ENCODE data around the gene TMEM271. TPM values are rescaled to one million over a fixed set of nuclear protein-coding genes. Genes with fewer than 3 reads are reported as not detected.
A peak's percentile ranks its signal among the peaks of the same experiment; 100 is the strongest.

Gene TMEM271
- total and polyA plus RNA-seq, 5 donors from 2014 or later: not detected

DNA sequence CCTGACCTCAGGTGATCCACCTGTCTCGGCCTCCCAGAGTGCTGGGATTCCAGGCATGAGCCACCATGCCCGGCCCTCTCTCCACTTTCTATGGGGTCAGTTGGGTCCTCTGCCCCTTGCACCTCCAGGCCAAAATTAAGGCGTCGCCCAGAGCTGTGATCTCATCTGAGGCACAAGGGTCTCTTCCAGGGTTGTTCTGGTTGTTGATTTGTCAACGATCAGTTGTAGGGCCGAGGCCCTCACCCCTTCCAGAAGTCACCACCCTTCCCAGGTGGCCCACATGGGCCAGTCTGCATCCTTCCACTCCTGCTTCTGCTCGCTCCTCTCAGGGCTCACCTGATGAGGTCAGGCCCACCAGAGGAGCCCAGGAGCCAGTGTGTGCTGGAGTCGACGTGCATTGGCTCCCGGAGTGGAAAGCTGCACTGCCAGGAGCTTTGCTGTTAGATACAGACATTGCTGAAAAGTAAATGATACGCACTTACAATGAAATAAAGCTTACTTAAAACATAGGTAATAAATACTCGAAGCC, 14.3 kb upstream of the TMEM271 start:
- Mint-ChIP-seq H3K27ac (no peak overlapping the region), H3K4me3 (no peak overlapping the region), H3K9me3 (peaks cover 2 to 25% (median 5%) of the 10 kb centered on the region in 7 donors), H3K4me1 (no peaks in the 10 kb centered on the region), H3K27me3 (peaks cover 9% of the 10 kb centered on the region), H3K36me3 (no peaks in the 10 kb centered on the region)
- H3K9me3 ChIP-seq (ENCODE audit: control insufficient read depth in 2 of 2, low read length in 2 of 2): peaks cover 0 to 2% of the 10 kb centered on the region in 2 experiments
- H3K27me3 ChIP-seq (ENCODE audit: control insufficient read depth, insufficient read depth, low read length): no peaks in the 10 kb centered on the region
- no peaks in the 10 kb centered on the region for H3K4me1 ChIP-seq (ENCODE audit: control insufficient read depth, insufficient read depth, low read length, poor library complexity, severe bottlenecking)
- H3K4me3 ChIP-seq (ENCODE audit: low read depth, low read length): no peak overlapping the region
- H3K27ac ChIP-seq (ENCODE audit: insufficient read depth, low read length, poor library complexity, severe bottlenecking): no peak overlapping the region
- ATAC-seq (ENCODE audit: low read depth in 2 of 2): no peak
- DNase-seq: no peak
- H3K36me3 ChIP-seq (ENCODE audit: control insufficient read depth, insufficient read depth, low read length): no peaks in the 10 kb centered on the region

DNA sequence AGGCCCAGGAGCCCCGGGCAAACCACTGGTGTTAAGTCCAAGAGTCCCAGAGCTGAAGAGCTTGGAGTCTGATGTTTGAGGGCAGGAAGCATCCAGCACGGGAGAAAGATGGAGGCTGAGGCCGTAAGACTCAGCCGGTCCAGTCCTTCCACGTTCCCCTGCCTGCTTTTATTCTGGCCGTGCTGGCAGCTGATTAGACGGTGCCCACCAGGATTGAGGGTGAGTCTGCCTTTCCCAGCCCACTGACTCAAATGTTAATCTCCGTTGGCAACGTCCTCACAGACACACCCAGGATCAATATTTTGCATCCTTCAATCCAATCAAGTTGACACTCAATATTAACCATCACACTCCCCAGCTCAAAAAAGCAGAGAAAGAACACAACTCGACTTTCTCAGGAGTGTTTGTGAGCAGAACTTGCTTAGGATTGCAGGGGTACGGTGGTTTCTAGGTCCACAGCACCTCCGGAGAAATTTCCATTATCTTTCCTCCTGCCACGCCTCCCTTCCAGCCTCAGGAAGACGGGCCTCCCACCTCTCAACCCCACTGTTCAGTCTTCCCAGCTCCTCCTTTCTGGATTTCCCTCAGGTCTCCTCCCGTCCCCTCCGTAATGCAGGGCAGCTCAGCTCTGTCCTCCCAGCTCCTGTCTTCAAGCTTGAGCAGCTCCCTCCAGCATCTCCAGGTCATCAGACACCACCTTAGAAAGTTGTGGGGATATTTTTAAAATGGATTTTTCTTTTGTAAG, 13.3 kb upstream of the TMEM271 start:
- Mint-ChIP-seq H3K4me3 (peak overlapping the region in 1 of 4 donors; percentile 51), H3K9me3 (peaks cover 0 to 19% (median 5%) of the 10 kb centered on the region in 7 donors), H3K27ac (no peak overlapping the region), H3K27me3 (peaks cover 4% of the 10 kb centered on the region), H3K4me1 (no peaks in the 10 kb centered on the region), H3K36me3 (no peaks in the 10 kb centered on the region)
- H3K27ac ChIP-seq (ENCODE audit: insufficient read depth, low read length, poor library complexity, severe bottlenecking): no peak overlapping the region
- H3K9me3 ChIP-seq (ENCODE audit: control insufficient read depth in 2 of 2, low read length in 2 of 2): peaks cover 2 to 3% of the 10 kb centered on the region in 2 experiments
- no peak for DNase-seq
- no peaks in the 10 kb centered on the region for H3K4me1 ChIP-seq (ENCODE audit: control insufficient read depth, insufficient read depth, low read length, poor library complexity, severe bottlenecking)
- no peak for ATAC-seq (ENCODE audit: low read depth in 2 of 2)
- H3K27me3 ChIP-seq (ENCODE audit: control insufficient read depth, insufficient read depth, low read length): no peaks in the 10 kb centered on the region
- no peaks in the 10 kb centered on the region for H3K36me3 ChIP-seq (ENCODE audit: control insufficient read depth, insufficient read depth, low read length)
- H3K4me3 ChIP-seq (ENCODE audit: low read depth, low read length): no peak overlapping the region

DNA sequence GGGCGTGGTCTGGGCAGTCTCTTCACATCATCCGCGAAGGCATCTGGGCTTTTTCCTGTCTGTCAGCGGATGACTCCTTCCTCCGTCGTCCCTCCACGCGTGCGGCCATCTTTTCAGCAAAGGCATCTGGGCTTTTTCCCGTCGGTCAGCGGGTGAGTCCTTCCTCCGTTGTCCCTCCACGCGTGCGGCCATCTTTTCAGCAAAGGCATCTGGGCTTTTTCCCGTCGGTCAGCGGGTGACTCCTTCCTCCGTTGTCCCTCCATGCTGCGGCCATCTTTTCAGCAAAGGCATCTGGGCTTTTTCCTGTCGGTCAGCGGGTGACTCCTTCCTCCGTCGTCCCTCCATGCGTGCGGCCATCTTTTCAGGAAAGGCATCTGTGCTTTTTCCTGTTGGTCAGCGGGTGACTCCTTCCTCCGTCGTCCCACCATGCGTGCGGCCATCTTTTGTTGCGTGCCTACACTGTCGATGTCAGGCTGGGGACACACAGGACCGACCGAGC, 12.3 kb upstream of the TMEM271 start:
- H3K4me3 ChIP-seq (ENCODE audit: low read depth, low read length): no peak overlapping the region
- ATAC-seq (ENCODE audit: low read depth in 2 of 2): no peak
- H3K9me3 ChIP-seq (ENCODE audit: control insufficient read depth in 2 of 2, low read length in 2 of 2): peaks cover 11 to 13% of the 10 kb centered on the region in 2 experiments
- Mint-ChIP-seq H3K4me1 (no peaks in the 10 kb centered on the region), H3K36me3 (no peaks in the 10 kb centered on the region), H3K27ac (no peak overlapping the region), H3K27me3 (peaks cover 4% of the 10 kb centered on the region), H3K9me3 (peaks cover 0 to 20% (median 7%) of the 10 kb centered on the region in 7 donors), H3K4me3 (no peak overlapping the region)
- H3K27me3 ChIP-seq (ENCODE audit: control insufficient read depth, insufficient read depth, low read length): no peaks in the 10 kb centered on the region
- no peak for DNase-seq
- no peaks in the 10 kb centered on the region for H3K4me1 ChIP-seq (ENCODE audit: control insufficient read depth, insufficient read depth, low read length, poor library complexity, severe bottlenecking)
- no peaks in the 10 kb centered on the region for H3K36me3 ChIP-seq (ENCODE audit: control insufficient read depth, insufficient read depth, low read length)
- no peak overlapping the region for H3K27ac ChIP-seq (ENCODE audit: insufficient read depth, low read length, poor library complexity, severe bottlenecking)

DNA sequence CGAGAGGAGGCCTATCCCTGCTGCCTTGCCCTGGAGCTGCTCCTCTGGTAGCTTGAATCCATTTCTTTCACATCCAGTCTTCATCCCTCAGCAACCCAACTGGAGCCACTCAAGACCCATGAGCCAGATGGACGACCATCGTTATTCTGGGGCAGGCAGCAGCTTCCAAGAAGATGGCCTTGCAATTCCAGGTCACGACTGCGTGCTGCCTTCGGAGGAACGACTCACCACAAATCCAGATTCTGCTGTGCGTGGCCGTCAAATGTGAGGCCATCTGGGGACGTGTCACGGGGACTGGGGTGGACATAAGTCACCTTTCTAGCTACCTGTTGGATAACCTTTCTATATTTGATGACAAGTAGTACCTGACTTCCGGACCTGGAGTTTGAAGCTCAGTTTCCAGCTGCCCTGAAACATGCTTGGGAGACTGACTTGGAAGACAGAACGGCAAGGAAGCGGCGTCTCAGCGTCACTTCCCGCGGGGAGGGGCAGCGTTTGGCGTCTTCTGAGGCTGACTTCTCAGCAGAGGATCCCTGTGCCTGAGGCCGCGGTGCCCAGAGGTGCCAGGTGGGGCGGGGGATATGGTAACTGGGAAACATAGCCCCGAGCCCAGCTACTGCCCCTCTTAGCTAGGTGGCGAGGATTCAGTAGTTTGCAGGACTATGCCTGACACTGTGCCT, 11.7 kb upstream of the TMEM271 start:
- ATAC-seq (ENCODE audit: low read depth in 2 of 2) (no peak), DNase-seq (no peak)
- Mint-ChIP-seq H3K27ac (no peak overlapping the region), H3K4me3 (no peak overlapping the region), H3K27me3 (peaks cover 4% of the 10 kb centered on the region), H3K9me3 (peaks cover 0 to 18% (median 7%) of the 10 kb centered on the region in 7 donors), H3K4me1 (no peaks in the 10 kb centered on the region), H3K36me3 (no peaks in the 10 kb centered on the region)
- no peak overlapping the region for H3K27ac ChIP-seq (ENCODE audit: insufficient read depth, low read length, poor library complexity, severe bottlenecking)
- no peaks in the 10 kb centered on the region for H3K27me3 ChIP-seq (ENCODE audit: control insufficient read depth, insufficient read depth, low read length)
- H3K9me3 ChIP-seq (ENCODE audit: control insufficient read depth in 2 of 2, low read length in 2 of 2): peaks cover 11 to 15% of the 10 kb centered on the region in 2 experiments
- no peaks in the 10 kb centered on the region for H3K4me1 ChIP-seq (ENCODE audit: control insufficient read depth, insufficient read depth, low read length, poor library complexity, severe bottlenecking)
- H3K4me3 ChIP-seq (ENCODE audit: low read depth, low read length): no peak overlapping the region
- H3K36me3 ChIP-seq (ENCODE audit: control insufficient read depth, insufficient read depth, low read length): no peaks in the 10 kb centered on the region

DNA sequence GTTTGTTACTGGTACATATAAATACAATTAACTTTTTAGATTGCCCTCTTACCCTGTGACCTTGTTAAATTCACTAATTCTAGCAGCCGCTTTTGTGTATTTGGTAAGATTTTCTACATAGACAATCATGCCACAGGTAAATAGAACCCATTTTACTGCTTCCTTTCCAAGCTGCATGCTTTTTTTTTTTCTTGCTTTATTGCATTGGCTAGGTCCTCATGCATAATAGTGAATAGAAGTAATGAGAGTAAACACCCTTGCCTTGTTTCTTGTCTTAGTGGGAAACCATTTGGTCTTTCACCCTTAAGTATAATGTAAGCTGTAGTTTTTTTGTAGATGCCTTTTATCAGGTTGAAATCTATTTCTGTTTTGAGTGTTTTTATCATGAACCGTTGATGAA, 7.7 kb upstream of the TMEM271 start:
- Histone ChIP-seq H3K27ac (ENCODE audit: insufficient read depth, low read length, poor library complexity, severe bottlenecking) (no peak overlapping the region), H3K9me3 (ENCODE audit: control insufficient read depth in 2 of 2, low read length in 2 of 2) (peaks cover 13 to 15% of the 10 kb centered on the region in 2 experiments), H3K36me3 (ENCODE audit: control insufficient read depth, insufficient read depth, low read length) (no peaks in the 10 kb centered on the region), H3K27me3 (ENCODE audit: control insufficient read depth, insufficient read depth, low read length) (peaks cover 5% of the 10 kb centered on the region), H3K4me3 (ENCODE audit: low read depth, low read length) (no peak overlapping the region), H3K4me1 (ENCODE audit: control insufficient read depth, insufficient read depth, low read length, poor library complexity, severe bottlenecking) (no peaks in the 10 kb centered on the region)
- ATAC-seq (ENCODE audit: low read depth in 2 of 2): no peak
- Mint-ChIP-seq H3K9me3 (peaks cover 0 to 20% (median 7%) of the 10 kb centered on the region in 7 donors), H3K36me3 (no peaks in the 10 kb centered on the region), H3K27ac (no peak overlapping the region), H3K4me3 (no peak overlapping the region), H3K27me3 (peaks cover 22% of the 10 kb centered on the region), H3K4me1 (peaks cover 0 to 3% (median 0%) of the 10 kb centered on the region in 4 donors)
- DNase-seq: no peak

DNA sequence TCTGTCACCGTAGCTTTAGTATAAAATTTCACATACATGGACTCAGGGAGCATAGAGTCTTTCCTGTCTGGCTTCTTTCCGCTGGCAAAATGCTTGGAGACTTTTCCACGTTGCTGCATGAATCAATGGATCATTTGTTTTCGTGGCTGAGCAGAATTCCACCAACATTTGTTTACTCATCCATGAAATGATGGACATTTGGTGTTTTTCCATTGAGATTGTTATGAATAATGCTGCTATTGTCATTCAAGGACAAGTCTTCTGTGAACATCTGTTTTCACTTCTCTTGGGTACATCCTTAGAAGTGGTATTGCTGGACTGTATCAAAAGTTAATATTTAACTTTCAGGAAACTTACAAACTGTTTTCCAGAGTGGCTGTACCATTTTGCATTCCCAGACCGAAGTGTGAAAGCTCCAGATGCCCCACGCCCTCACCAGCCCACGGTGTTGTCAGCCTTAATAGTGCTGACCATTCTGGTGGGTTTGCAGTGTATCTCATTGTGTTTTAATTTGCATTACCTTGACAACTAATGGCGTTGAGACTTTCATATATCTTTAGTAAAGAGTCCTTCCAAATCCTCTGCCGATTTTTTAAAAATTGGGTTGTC, 5.8 kb upstream of the TMEM271 start:
- Histone ChIP-seq H3K9me3 (ENCODE audit: control insufficient read depth in 2 of 2, low read length in 2 of 2) (peaks cover 13 to 15% of the 10 kb centered on the region in 2 experiments), H3K4me3 (ENCODE audit: low read depth, low read length) (no peak overlapping the region), H3K27me3 (ENCODE audit: control insufficient read depth, insufficient read depth, low read length) (peaks cover 11% of the 10 kb centered on the region), H3K27ac (ENCODE audit: insufficient read depth, low read length, poor library complexity, severe bottlenecking) (no peak overlapping the region), H3K36me3 (ENCODE audit: control insufficient read depth, insufficient read depth, low read length) (no peaks in the 10 kb centered on the region), H3K4me1 (ENCODE audit: control insufficient read depth, insufficient read depth, low read length, poor library complexity, severe bottlenecking) (peaks cover 6% of the 10 kb centered on the region)
- no peak overlapping the region for H3K4me3 Mint-ChIP-seq
- no peak overlapping the region for H3K27ac Mint-ChIP-seq
- H3K9me3 Mint-ChIP-seq: peaks cover 0 to 14% (median 7%) of the 10 kb centered on the region in 7 donors
- H3K36me3 Mint-ChIP-seq: no peaks in the 10 kb centered on the region
- no peak for DNase-seq
- no peak for ATAC-seq (ENCODE audit: low read depth in 2 of 2)
- H3K27me3 Mint-ChIP-seq: peaks cover 34% of the 10 kb centered on the region
- H3K4me1 Mint-ChIP-seq: peaks cover 0 to 15% (median 0%) of the 10 kb centered on the region in 4 donors

DNA sequence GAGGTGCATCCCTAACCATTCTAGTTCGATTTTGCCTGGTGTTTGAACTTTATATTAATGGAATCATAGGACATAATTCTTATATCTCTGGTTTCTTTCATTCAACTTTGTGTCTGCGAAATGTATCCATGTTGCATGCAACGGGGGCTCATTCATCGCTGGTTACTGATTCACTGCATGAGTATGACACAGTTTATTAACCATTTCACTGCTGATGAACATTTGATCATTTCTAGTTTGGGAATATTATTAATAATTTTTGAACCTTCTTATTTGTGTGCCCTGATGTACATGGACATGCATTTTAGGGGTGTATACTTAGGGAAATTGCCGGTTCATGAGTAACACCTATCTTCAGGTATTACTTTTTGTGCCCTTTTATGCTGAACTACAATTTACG, 5.1 kb upstream of the TMEM271 start:
- peaks cover 34% of the 10 kb centered on the region for H3K27me3 Mint-ChIP-seq

More for the DNA sequence above, 5.1 kb upstream of the TMEM271 start:
- Mint-ChIP-seq H3K9me3 (peaks cover 0 to 14% (median 5%) of the 10 kb centered on the region in 7 donors), H3K27ac (no peak overlapping the region), H3K4me1 (peaks cover 0 to 15% (median 0%) of the 10 kb centered on the region in 4 donors), H3K36me3 (no peaks in the 10 kb centered on the region), H3K4me3 (no peak overlapping the region)
- DNase-seq (no peak), ATAC-seq (ENCODE audit: low read depth in 2 of 2) (no peak)
- Histone ChIP-seq H3K36me3 (ENCODE audit: control insufficient read depth, insufficient read depth, low read length) (no peaks in the 10 kb centered on the region), H3K9me3 (ENCODE audit: control insufficient read depth in 2 of 2, low read length in 2 of 2) (peaks cover 13 to 15% of the 10 kb centered on the region in 2 experiments), H3K27me3 (ENCODE audit: control insufficient read depth, insufficient read depth, low read length) (peaks cover 11% of the 10 kb centered on the region), H3K4me3 (ENCODE audit: low read depth, low read length) (no peak overlapping the region), H3K4me1 (ENCODE audit: control insufficient read depth, insufficient read depth, low read length, poor library complexity, severe bottlenecking) (peaks cover 6% of the 10 kb centered on the region), H3K27ac (ENCODE audit: insufficient read depth, low read length, poor library complexity, severe bottlenecking) (no peak overlapping the region)
